Stimulated activated CD4-positive, alpha-beta T cell treated with anti-CD3 and anti-CD28 coated beads, Interleukin-12 subunit alpha, Interleukin-12 subunit beta, amount 100 ng/mL, for 4 hours (primary cell): ENCODE data around the gene KRT80.
"Not testable (repeated sequence)": the region's sequence is repeated elsewhere in the genome, so short reads cannot be mapped to it uniquely, and the experiment has no call there.

Experiments used
- DNase-seq: peaks from one replicate; pipeline ENCODE4 v3.0.0-alpha.2; 2020

Gene KRT80

GRCh38 chr12:52191841-52192791 lies at the start of gene KRT80:
KRT80 (minus strand) TSS chr12:52192014; CDS start chr12:52191902, 112 bp downstream.
- DNase-seq: peak; percentile 8

- DNase-seq: no peak
These were observed 49.5 kb upstream of the KRT80 start for GRCh38 chr12:52241205-52241842.

GRCh38 chr12:52240247-52240646 lies 48.4 kb upstream of the KRT80 start:
- DNase-seq: not testable (repeated sequence)

- no peak for DNase-seq
These were observed 48.0 kb upstream of the KRT80 start for GRCh38 chr12:52239767-52240166.

- DNase-seq: no peak
These were observed 47.3 kb upstream of the KRT80 start for GRCh38 chr12:52238916-52239646.

- DNase-seq: no peak
These were observed 46.5 kb upstream of the KRT80 start for GRCh38 chr12:52238207-52238840.

GRCh38 chr12:52236386-52237050 lies 44.7 kb upstream of the KRT80 start:
- no peak for DNase-seq

GRCh38 chr12:52235822-52236361 lies 44.1 kb upstream of the KRT80 start:
- DNase-seq: no peak

GRCh38 chr12:52235001-52235764 lies 43.4 kb upstream of the KRT80 start:
- DNase-seq: no peak

GRCh38 chr12:52234223-52234810 lies 42.5 kb upstream of the KRT80 start:
- no peak for DNase-seq

GRCh38 chr12:52233462-52234207 lies 41.8 kb upstream of the KRT80 start:
- DNase-seq: no peak

GRCh38 chr12:52232674-52233461 lies 41.1 kb upstream of the KRT80 start, which contains the start of gene KRT7:
KRT7 (plus strand) TSS chr12:52233243; CDS start chr12:52233297, 54 bp downstream.
- no peak for DNase-seq

GRCh38 chr12:52232203-52232673 lies 40.4 kb upstream of the KRT80 start:
- DNase-seq: no peak

- no peak for DNase-seq
These were observed 39.7 kb upstream of the KRT80 start for GRCh38 chr12:52231305-52232202.

GRCh38 chr12:52230364-52231281 lies 38.8 kb upstream of the KRT80 start:
- DNase-seq: no peak

- DNase-seq: no peak
These were observed 38.1 kb upstream of the KRT80 start for GRCh38 chr12:52229836-52230343.
